ENCODE measurements around the gene DDX10. TPM values are rescaled to one million over a fixed set of nuclear protein-coding genes. Genes with fewer than 3 reads are reported as not detected.
A peak's percentile ranks its signal among the peaks of the same experiment; 100 is the strongest.

The DDX10 gene
- polyA plus RNA-seq, 10 donors: 18.3 to 27.2 (median 21.9) TPM

GRCh38 chr11:108934289-108934688 lies 269.4 kb downstream of the DDX10 start:
- DNase-seq: no peak

GRCh38 chr11:108934696-108935095 lies 269.8 kb downstream of the DDX10 start:
- no peak for DNase-seq

- DNase-seq: no peak
Observed at GRCh38 chr11:108937746-108938145, 272.9 kb downstream of the DDX10 start.

GRCh38 chr11:108938604-108939003 lies 273.7 kb downstream of the DDX10 start:
- no peak for DNase-seq

- DNase-seq: no peak
Observed at GRCh38 chr11:108939135-108939534, 274.3 kb downstream of the DDX10 start.

- DNase-seq: no peak
Observed at GRCh38 chr11:108943853-108944252, 279.0 kb downstream of the DDX10 start.

DNA sequence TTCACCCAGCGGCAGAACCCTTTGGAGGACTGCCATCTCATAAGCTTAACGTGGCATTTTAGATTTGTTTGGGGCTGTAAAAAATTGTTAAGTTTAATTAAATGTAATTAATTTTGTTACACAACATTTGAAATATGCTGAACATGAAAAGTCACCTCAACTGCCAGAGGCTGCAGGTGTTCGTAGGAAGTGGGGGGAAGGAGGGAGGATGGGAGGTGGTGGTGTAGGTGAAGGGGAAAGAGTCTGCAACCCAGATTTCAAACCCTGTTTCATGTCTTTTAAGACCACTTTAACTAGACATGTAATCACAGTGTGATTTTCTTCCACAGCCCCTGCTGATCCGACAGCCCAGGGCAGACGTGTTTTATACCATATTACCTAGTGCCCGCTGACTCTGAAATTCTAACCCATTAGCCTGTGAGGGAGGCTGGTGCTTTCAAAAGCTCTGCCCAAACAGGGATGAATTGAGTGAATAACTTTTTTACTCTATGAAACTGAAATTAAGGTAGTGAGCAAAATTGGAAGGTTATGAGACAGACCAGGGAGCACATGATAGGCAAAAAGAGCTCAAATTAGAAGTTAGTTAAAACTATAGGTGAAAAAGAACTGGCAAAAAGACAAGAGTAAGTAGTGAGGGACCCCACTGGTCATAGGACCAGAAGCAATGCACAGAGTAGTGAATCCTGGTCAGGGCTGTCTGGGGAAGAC lies 279.8 kb downstream of the DDX10 start:
- no peak for DNase-seq

GRCh38 chr11:108945341-108945740 lies 280.5 kb downstream of the DDX10 start:
- no peak for DNase-seq

DNA sequence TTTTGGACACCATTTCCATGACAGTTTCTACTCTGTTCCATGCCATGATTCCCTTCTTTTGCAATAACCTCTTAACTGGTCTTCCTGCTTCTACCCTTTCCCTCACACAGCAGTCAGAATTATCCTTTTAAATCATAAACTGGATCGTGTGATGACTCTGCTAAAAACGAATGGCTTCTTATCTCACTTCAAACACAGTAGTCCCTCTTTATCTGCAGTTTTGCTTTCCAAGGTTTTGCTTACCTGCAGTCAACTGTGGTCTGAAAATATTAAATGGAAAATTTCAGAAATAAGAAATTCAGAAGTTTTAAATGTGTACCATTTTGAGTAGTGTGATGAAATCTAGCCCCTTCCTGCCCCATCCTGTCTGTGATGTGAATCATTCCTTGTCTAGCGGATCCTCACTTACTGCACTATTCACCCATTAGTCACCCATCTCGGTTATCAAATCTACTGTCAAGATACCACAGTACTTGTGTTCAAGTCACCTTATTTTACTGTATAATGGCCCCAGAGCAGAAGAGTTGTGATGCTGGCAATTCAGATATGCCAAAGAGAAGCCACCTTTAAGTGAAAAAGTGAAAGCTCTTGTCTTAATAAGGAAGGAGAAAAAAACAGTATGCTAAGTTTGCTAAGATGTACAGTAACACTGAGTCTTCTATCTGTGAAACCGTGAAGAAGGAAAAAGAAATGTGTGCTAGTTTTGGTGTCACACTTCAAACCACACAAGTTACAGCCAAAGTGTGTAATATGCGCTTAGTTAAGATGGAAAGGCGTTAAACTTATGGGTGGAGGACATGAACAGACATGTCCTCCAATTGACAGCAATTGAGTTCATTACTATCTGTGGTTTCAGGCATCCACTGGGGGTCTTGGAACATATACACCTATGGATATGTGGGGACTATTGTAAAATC lies 283.0 kb downstream of the DDX10 start:
- no peak for DNase-seq

GRCh38 chr11:108958368-108959104 lies 293.7 kb downstream of the DDX10 start:
- DNase-seq: peak in 1 of 3 donors; percentile 26

DNA sequence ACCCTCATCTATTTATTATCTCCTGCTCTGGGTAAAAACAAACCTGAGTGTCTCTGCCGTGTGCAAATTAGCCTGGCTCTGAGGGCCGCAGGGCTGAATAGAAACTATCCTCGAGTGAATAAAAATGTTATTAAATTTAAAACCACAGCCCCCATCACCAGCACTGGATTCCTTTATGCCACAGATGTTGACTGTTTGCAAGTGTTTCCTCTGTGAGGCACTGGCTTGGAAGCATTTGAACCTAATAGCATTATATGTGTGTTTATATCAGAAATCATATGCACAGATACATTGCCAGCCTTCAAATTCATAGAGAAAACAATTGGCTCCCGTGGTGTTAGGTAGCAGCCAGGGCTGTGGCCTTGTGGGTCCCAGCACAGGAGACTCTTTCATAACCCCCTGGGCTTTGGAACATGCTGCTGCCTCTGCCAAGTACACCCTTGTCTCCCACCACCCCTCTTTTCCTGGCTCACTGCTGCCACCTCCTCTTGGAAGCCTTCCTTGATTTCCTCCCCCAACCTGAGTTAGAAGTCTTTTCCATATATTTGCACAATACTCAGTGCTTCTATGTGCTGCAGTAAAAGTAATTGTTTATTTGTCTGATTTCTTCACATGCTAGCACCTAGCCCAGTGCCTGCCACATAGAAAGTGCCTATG lies 294.4 kb downstream of the DDX10 start:
- no peak for DNase-seq

DNA sequence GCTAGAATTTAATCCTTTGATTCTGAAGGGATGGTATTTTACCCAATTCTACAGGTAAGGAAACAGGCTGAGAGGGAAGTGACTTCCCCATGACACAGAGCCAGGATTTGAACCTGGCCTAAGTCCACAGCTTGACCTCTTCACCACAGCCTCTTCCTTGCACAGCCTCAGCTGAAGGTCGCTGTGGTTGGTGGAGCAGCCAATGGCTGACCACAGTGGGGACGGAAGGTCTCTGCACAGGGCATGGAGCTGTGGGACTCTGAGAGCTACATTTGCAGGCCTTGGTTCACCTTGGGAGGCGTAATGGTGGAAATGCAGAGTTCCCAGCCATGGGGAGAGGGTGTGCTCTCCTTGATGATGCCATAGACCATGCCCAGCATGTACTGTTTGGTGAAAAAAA lies 295.0 kb downstream of the DDX10 start:
- no peak for DNase-seq

- DNase-seq: no peak
Observed at GRCh38 chr11:108960501-108960900, 295.6 kb downstream of the DDX10 start.

GRCh38 chr11:108961095-108961494 lies 296.2 kb downstream of the DDX10 start:
- no peak for DNase-seq

DNA sequence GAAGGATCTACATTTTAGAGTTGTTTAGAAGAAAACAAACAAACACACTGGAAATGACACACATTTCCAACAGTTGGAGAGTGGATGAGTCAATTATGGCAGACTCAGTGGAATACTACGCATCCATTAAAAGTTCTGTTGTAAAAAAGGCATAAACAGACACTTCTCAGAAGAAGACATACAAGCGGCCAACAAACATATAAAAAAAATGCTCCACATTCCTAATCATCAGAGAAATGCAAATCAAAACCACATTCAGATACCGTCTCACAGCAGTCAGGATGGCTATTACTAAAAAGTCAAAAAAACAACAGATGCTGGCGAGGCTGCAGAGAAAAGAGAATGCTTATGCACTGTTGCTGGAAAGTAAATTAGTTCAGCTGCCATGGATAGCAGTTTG lies 298.2 kb downstream of the DDX10 start:
- DNase-seq: no peak

DNA sequence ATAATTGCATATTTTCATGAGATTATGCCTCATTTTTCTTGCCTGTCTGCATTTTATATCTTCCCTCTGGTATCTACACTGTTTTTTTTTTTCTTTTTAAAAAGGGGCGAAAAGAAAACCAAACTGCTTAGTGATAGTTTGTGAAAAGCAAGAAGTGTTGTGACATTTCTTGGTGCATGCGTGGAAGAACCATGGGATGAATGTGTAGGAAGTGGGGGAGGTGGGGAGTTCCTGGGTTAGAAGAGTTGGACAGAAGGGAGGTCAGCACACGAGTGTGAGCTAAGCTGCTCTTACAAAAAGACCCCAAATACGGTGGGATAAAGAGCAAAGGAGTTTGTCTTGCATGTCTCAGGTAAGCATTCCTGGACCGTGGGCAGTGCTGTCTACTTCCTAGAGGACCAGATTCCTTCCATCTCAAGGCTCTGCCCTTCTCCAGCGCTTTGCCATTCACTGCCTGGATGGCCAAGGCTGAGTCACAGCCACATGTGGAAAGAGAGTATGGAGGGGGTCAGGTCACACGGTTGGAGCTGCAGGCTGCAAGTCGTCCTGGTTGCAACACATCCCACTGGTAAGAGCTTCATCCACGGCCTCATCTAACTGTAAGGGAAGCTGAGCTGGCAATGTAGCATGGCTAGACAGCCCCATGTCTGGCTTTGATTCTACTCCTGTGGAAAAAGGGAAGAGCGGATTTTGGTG lies 300.6 kb downstream of the DDX10 start:
- DNase-seq: peak in 1 of 3 donors; percentile 26

DNA sequence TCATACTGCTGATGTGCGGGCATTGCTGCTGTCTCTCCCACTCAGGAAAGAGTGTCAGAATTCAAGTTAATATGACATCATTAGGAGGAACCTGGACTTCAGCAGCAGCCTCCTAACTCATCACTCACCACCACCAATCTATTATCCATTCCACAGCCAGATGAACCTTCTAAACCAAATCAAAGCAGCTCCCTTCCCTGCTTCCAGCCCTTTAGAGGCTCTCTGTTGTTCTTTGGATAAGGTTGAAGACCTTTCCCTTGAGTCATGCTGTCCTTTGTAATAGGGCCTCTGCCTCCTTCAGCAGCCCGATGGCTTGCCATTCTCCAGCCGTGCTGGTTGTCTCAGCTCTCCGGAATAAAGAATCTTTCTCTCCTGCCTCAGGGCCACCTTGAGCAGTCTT lies 301.3 kb downstream of the DDX10 start:
- DNase-seq: no peak

DNA sequence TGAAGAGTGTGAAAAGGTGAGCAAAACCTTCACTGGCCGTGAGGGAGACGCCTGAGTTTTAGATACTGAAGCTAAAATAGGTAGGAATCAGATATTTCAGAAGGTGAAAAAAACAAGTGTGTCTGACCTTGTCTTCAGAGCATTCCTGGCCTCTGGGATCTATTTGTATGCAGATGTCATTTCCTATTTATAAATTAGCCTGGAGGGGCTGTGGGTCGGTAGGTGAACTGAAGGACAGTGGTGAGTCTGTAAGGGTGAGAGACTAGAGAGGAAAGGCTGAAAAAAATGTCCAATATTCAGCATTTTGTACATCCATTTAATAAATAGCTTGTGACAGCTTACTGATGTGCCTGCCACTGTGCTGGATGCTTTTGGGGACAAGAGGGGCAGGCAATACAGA lies 302.1 kb downstream of the DDX10 start:
- DNase-seq: no peak

GRCh38 chr11:108967571-108967970 lies 302.7 kb downstream of the DDX10 start:
- peak; percentile 21 to 66 (median 53) for DNase-seq

- DNase-seq: no peak
Observed at GRCh38 chr11:108970221-108970991, 305.5 kb downstream of the DDX10 start.
